Measurements from ENCODE around the gene LGALS3BP.

The LGALS3BP gene

GRCh38 chr17:79012563-79013134 is 32.9 kb upstream of the LGALS3BP start:
- DNase-seq (ENCODE audit: low spot score): no peak

- DNase-seq (ENCODE audit: low spot score): no peak
These were observed 31.9 kb upstream of the LGALS3BP start for GRCh38 chr17:79011451-79012147.

GRCh38 chr17:79010304-79010646 is 30.6 kb upstream of the LGALS3BP start:
- no peak for DNase-seq (ENCODE audit: low spot score)

- DNase-seq (ENCODE audit: low spot score): peak; percentile 84
These were observed 29.9 kb upstream of the LGALS3BP start, which contains the start of gene CANT1 for GRCh38 chr17:79009397-79010303. Gene CANT1 (minus strand): TSS chr17:79009764. CDS start chr17:78997622, 12,142 bp downstream.

GRCh38 chr17:79008666-79009387 is 29.1 kb upstream of the LGALS3BP start:
- DNase-seq (ENCODE audit: low spot score): no peak

- no peak for DNase-seq (ENCODE audit: low spot score)
These were observed 28.0 kb upstream of the LGALS3BP start for GRCh38 chr17:79007504-79008381.

GRCh38 chr17:79006794-79007503 is 27.2 kb upstream of the LGALS3BP start:
- DNase-seq (ENCODE audit: low spot score): no peak

- DNase-seq (ENCODE audit: low spot score): no peak
These were observed 26.3 kb upstream of the LGALS3BP start for GRCh38 chr17:79006046-79006445.

GRCh38 chr17:79005063-79005861 is 25.5 kb upstream of the LGALS3BP start:
- no peak for DNase-seq (ENCODE audit: low spot score)

GRCh38 chr17:79003661-79004411 is 24.1 kb upstream of the LGALS3BP start:
- no peak for DNase-seq (ENCODE audit: low spot score)

GRCh38 chr17:79002796-79003593 is 23.3 kb upstream of the LGALS3BP start:
- DNase-seq (ENCODE audit: low spot score): no peak

GRCh38 chr17:79002291-79002690 is 22.6 kb upstream of the LGALS3BP start:
- DNase-seq (ENCODE audit: low spot score): no peak

- no peak for DNase-seq (ENCODE audit: low spot score)
These were observed 21.7 kb upstream of the LGALS3BP start for GRCh38 chr17:79001190-79002020.

- DNase-seq (ENCODE audit: low spot score): no peak
These were observed 20.9 kb upstream of the LGALS3BP start for GRCh38 chr17:79000396-79001189.

GRCh38 chr17:78999947-79000395 is 20.2 kb upstream of the LGALS3BP start:
- DNase-seq (ENCODE audit: low spot score): no peak

GRCh38 chr17:78999056-78999768 is 19.5 kb upstream of the LGALS3BP start:
- DNase-seq (ENCODE audit: low spot score): no peak
